HL-60 (cell line): Measurements from ENCODE around the gene HPCAL4.
A peak's percentile ranks its signal among the peaks of the same experiment; 100 is the strongest.

ENCODE experiments used
- DNase-seq, 2 experiments: peaks; one replicate each; pipeline ENCODE4 v3.0.0-alpha.2; 2010 to 2020; ENCODE audit warnings: low read depth in 1 of 2, low spot score in 1 of 2
- H3K27ac ChIP-seq: fragments of 250-450 bp; sonication (Bioruptor Pico); replicated peaks from 2 replicates; pipeline ENCODE4 v1.5.1; 2020; ENCODE audit warnings: mild to moderate bottlenecking, moderate library complexity
- H3K27me3 ChIP-seq: fragments of 250-450 bp; sonication (Bioruptor Pico); 2 replicates; pipeline ENCODE4 v1.5.1; 2021; ENCODE audit warnings: mild to moderate bottlenecking, moderate library complexity; ENCODE audit not compliant: insufficient read depth, poor library complexity, severe bottlenecking
- H3K4me3 ChIP-seq: replicated peaks from 2 replicates; pipeline ENCODE4 v1.5.1; 2011; ENCODE audit warnings: mild to moderate bottlenecking, control low read depth, low read length; ENCODE audit not compliant: insufficient read depth
- GABPA ChIP-seq: IDR thresholded peaks from 2 replicates; pipeline ENCODE4 v1.6.1; 2012; ENCODE audit warnings: low read depth
- POLR2AphosphoS5 ChIP-seq: IDR thresholded peaks from 2 replicates; pipeline ENCODE4 v1.6.1; 2012; ENCODE audit warnings: low read depth
- REST ChIP-seq: IDR thresholded peaks from 2 replicates; pipeline ENCODE4 v1.6.1; 2012; ENCODE audit warnings: low read depth; ENCODE audit not compliant: insufficient replicate concordance
- SPI1 ChIP-seq: IDR thresholded peaks from 2 replicates; pipeline ENCODE4 v1.6.1; 2012; ENCODE audit warnings: low read depth, mild to moderate bottlenecking, borderline replicate concordance
- TF ChIP-seq, protein P1 (sequence below): IDR thresholded peaks from one replicate; pipeline ENCODE4 v1.5.1; 2011; ENCODE audit warnings: low read length, control low read depth, inconsistent platforms; ENCODE audit not compliant: insufficient read depth

The HPCAL4 gene

DNA sequence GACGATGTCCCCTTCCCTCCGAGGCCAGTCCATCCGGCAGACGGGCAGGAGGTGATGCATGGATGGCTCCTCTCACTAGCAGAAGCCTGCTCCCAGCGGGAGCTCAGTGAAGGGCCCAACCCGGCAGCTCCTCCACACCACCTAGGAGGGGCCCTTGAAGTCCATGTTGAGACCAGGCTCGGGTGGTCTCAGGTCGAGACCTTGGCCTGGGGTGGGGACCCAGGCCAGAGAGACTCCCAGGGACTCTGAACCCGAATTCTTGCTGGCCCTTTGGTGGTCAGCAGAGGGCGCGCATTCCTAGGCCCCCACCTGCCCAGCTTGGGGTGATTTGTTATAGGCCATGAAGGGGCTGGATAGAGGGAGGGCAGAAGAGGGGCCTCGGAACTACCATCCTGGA lies 18.7 kb downstream of the HPCAL4 start:
- DNase-seq: no peak
- Histone ChIP-seq H3K4me3 (no peak overlapping the region), H3K27ac (no peak overlapping the region), H3K27me3 (peaks cover 39% of the 10 kb centered on the region)
- TF ChIP-seq GABPA: no peak
- TF ChIP-seq, protein P1, sequence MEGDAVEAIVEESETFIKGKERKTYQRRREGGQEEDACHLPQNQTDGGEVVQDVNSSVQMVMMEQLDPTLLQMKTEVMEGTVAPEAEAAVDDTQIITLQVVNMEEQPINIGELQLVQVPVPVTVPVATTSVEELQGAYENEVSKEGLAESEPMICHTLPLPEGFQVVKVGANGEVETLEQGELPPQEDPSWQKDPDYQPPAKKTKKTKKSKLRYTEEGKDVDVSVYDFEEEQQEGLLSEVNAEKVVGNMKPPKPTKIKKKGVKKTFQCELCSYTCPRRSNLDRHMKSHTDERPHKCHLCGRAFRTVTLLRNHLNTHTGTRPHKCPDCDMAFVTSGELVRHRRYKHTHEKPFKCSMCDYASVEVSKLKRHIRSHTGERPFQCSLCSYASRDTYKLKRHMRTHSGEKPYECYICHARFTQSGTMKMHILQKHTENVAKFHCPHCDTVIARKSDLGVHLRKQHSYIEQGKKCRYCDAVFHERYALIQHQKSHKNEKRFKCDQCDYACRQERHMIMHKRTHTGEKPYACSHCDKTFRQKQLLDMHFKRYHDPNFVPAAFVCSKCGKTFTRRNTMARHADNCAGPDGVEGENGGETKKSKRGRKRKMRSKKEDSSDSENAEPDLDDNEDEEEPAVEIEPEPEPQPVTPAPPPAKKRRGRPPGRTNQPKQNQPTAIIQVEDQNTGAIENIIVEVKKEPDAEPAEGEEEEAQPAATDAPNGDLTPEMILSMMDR: peak; percentile 36

DNA sequence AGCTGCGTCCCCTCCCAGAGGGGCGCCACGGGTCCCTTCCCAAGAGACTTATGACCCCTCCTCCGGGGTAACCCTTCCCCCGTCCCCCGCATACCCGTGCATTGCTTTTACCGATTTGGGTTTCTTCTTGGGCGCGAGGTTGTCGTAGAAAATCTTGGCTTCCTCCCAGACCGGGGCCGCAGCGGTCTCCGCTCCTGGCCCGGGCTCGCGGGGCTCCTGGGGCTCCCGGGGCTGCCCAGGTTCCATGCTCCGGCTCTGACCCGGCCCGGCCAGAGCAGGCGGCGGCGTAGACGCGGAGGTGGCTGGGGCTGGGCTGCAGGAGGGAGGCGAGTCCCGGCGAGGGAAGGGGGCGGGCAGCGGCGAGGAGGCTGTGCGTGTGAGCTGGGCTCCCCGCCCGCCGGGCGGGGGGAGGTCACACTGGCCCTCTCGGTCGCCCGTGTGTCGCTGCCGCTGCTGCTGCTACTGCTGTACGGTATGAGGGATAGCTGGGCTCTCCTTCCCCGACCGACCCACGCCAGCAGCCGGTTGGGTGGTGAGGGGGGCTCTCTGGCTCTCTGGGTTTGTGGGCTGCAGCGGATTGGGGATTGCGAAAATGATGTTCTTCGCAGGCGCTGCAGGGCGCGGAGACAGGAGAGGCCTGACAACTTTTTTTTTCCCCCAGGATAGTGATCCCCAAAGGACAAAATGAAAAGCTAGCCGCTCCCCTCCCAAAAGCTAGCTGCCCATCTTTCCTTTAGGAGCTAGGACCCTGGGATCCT lies 19.3 kb downstream of the HPCAL4 start, which contains the start of gene NT5C1A:
Gene NT5C1A (minus strand): TSS at position 315 of the 758 bp plus-strand sequence. CDS start 69 bp downstream, at position 246.
- peak within 1 kb of the TSS; percentile 39 for H3K4me3 ChIP-seq
- TF ChIP-seq, protein P1: no peak
- H3K27me3 ChIP-seq: peaks cover 39% of the 10 kb centered on the region
- H3K27ac ChIP-seq: no peak within 1 kb of the TSS
- no peak for DNase-seq

GRCh38 chr1:39671433-39671792 lies 19.8 kb downstream of the HPCAL4 start:
- Histone ChIP-seq H3K27me3 (peaks cover 39% of the 10 kb centered on the region), H3K4me3 (peak overlapping the region; percentile 39), H3K27ac (no peak overlapping the region)
- TF ChIP-seq, protein P1: no peak
- TF ChIP-seq POLR2AphosphoS5 (no peak), SPI1 (no peak), REST (no peak), GABPA (no peak)
- no peak for DNase-seq

- Histone ChIP-seq H3K27ac (no peak overlapping the region), H3K27me3 (peaks cover 39% of the 10 kb centered on the region), H3K4me3 (no peak overlapping the region)
- DNase-seq: no peak
- no peak for TF ChIP-seq SPI1
- TF ChIP-seq POLR2AphosphoS5: no peak
- TF ChIP-seq REST: no peak
- TF ChIP-seq, protein P1: no peak
- no peak for TF ChIP-seq GABPA
These were observed 20.5 kb downstream of the HPCAL4 start for GRCh38 chr1:39670689-39671088.
